SHP77 (cell line): ENCODE results near the gene FCHO2.
"Not testable (repeated sequence)": the region's sequence is repeated elsewhere in the genome, so short reads cannot be mapped to it uniquely, and the experiment has no call there.

Experiments used
- DNase-seq, 2 experiments: peaks; one replicate each; lab custom pipeline; 2025; lab: John Stamatoyannopoulos, UW

Gene FCHO2

DNA sequence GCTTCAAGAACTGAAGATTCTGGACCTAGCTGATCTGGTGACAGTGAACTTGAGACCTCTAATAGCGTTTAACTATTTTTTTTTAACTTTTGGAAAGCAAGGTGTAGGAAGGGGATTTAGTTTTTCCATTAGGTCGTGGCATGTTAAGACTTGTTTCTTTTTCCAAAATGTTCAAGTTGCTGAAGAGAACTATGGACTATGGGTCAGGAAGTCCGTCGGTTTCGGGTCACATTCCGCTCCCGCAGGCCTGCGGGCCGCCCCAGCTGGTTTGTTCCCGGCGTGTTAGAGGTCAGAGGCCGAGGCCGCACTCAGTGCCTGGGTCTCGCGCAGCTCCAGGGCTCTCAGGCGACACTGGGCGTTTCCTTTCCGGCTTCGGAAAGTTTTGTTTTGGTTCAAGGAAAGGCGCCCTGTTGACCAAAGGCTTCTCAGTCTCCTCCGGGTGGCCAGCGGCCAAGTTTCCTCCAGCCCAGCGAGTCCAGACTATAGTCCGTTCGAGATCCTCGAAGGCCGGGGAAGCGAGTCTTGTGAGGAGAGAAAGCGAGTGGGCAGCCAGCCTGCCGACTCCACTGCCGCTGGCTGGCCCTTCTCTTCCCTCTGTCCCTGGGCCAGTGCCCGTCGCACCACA is 586 bp upstream of the FCHO2 start:
- peak in 1 of 2 experiments; percentile 65 for DNase-seq

DNA sequence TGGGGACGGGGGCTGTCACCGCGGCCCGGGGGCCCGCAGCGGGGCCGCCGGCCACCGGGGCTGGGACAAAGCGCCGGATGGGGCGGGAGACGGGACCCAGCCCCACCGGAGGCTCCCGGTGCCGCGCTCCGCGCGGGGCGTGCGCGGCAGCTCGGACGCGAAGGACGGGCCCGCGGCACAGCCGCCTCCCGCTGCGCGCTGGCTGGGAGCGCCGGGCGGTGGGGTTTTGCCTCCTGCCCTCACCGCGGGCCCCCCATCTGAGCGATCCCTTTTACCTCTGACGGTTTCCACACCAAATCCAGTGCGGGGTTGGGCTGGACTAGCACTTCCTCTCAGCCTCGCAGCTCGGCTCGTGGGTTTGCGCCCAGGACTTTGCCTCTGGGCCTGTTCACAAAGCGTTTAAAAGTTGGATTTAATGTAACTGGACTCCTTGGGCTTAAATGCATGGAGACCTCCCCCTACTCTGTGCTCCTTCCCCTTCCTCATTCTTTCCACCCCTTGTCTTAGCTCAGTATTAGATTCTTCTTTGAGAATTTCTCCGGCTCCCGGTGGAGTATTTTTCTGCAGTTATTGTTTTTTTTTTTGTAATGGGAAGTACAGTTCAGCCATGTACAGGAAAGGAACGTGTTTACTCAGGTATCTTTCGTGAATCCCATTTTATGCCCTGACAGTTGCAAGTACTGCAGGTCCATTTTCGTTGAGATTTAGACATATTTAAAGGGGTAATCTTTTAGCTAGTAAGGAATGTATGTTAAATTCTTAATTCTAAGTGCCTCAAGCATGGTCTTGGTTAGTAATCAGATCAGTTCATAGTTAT is 691 bp downstream of the FCHO2 start:
- peak; percentile 4 to 26 for DNase-seq

DNA sequence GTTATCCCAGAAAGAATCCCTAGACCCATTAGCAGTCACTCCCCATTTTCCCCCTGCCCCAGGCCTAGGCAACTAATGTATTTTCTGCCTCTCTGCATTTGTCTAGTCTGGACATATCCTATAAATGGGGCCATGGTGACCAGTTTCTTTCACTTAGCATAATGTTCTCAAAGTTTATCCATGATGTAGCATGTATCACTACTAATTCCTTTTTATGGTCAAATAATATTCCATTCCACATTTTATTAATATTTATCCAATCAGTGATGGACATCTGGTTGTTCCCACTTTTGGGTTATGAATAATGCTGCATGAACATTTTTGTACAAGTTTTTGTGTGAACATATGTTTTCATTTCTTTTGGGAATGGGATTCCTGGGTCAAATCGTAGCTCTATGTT is 1.5 kb downstream of the FCHO2 start:
- no peak for DNase-seq

DNA sequence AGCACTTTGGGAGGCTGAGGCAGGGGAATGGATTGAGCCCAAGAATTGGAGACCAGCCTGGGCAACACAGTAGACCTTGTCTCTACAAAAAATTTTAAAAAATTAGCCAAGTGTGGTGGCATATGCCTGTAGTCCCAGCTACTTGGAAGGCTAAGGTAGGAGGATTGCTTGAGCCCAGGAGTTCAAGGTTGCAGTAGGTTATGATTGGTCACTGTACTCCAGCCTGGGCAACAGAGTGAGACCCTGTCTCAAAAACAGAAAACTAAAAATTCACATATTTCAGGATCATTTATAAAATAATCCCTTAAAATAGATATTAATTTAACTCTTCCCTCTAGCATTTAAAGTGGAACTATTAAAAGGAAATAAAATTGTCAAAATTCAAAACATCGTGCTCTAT is 3.4 kb downstream of the FCHO2 start:
- DNase-seq: no peak

DNA sequence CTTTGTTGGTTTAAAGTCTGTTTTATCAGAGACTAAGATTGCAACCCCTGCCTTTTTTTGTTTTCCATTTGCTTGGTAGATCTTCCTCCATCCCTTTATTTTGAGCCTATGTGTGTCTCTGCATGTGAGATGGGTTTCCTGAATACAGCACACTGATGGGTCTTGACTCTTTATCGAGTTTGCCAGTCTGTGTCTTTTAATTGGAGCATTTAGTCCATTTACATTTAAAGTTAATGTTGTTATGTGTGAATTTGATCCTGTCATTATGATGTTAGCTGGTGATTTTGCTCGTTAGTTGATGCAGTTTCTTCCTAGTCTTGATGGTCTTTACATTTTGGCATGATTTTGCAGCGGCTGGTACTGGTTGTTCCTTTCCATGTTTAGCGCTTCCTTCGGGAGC is 18.6 kb downstream of the FCHO2 start:
- DNase-seq: not testable (repeated sequence)

DNA sequence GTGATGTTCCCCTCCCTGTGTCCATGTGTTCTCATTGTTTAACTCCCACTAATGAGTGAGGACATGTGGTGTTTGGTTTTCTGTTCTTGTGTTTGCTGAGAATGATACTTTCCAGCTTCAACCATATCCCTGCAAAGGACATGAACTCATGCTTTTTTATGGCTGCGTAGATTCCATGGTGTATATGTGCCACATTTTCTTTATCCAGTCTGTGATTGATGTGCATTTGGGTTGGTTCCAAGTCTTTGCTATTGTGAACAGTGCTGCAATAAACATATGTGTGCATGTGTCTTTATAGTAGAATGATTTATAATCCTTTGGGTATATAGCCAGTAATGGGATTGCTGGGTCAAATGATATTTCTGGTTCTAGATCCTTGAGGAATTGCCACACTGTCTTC is 21.0 kb downstream of the FCHO2 start:
- DNase-seq: peak; percentile 40 to 55

DNA sequence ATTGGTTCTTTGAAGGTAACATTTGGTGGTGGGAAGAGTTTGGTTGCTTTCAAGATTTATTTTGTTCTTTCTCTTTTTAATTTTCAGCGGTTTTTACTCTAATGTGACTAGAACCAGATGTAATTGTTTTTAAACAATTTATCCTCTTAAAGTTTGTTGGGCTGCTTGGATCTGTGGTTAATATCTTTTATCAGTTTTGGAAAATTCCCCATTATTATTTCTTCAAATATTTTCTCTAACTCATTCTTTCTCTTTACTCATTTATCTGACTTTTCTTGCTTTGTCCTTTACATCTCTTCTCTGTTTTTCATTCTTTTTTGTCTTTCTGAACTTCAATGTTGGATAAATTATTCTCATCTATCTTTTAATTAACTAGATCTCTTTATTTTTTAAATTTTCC is 29.9 kb downstream of the FCHO2 start:
- no peak for DNase-seq

DNA sequence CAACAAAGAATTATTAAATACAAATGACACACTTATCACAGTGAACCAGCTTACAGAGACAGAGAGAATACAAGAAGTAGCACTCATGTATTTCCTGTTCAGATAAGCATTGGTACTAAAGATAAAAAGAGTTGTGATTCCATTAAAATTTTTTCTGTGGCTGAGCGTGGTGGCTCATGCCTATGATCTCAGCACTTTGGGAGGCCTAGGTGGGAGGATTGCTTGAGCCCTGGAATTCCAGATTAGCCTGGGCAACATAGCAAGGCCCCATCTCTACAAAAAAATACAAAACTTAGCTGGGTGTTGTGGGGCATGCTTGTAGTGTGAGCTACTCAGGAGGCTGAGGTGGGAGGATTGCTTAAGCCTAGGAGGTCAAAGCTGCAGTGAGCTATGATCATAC is 32.9 kb downstream of the FCHO2 start:
- no peak for DNase-seq

DNA sequence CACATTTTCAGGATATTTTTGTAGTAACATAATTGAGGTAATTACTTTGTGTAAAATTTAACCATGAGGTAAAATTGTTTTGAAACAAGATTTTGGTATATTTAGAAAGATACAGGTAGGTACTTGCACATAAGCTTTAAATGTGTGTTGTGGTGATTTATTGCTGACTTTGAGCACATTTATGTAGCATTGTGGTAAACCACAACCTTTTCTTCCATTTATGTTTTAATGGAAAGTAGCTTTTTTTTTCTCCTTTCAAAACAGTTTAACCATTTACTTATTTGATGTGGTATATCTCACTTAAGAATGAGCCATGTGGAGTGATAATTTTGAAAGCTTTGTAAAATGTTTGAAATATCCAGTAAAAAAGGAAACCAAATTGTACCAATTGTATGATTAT is 35.6 kb downstream of the FCHO2 start:
- DNase-seq: no peak

DNA sequence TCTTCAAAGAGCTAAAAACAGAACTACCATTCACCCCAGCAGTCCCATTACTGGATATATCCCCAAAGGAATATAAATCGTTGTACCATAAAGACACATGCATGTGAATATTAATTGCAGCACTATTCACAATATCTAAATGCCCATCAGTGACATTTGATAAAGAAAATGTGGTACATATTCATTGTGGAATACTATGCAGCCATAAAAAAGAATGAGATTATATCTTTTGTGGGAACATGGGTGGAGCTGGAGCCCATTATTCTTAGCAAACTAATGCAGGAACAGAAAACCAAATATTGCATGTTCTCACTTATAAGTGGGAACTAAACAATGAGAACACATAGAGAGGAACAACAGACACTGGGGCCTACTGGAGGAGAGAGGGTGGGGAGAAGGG is 38.7 kb downstream of the FCHO2 start:
- DNase-seq: no peak

DNA sequence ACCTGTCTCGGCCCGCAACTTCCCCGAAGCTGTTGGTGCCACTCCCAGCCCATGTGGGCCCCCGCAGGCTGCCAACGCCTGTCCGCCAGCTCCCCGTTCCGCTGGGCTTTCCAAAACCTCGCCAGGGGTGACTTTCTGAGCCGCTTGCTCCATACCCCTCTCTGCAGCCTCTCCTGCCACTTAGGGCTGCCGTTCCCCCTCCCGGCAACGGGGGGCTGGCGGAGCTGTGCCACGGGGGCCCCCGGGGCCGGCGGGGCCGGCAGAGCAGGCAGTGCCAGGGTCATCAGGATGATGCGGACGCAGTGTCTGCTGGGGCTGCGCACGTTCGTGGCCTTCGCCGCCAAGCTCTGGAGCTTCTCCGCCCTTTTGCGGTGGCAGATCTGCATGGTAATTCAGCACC is 40.8 kb downstream of the FCHO2 start:
- DNase-seq: no peak

DNA sequence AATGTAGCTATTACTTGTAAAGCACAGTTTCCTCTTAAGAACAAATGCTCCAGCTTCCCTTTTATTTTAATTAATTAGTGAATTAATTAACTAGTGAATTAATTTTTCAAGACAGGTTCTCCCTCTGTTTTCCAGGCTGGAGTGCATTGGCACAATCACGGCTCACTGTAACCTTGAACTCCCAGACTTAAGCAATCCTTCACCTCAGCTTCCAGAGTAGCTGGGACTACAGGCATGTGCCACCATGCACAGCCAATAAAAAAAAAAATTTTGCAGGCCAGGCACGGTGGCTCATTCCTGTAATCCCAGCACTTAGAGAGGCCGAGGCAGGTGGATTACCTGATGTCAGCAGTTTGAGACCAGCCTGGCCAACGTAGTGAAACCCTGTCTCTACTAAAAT is 44.1 kb downstream of the FCHO2 start:
- no peak for DNase-seq

DNA sequence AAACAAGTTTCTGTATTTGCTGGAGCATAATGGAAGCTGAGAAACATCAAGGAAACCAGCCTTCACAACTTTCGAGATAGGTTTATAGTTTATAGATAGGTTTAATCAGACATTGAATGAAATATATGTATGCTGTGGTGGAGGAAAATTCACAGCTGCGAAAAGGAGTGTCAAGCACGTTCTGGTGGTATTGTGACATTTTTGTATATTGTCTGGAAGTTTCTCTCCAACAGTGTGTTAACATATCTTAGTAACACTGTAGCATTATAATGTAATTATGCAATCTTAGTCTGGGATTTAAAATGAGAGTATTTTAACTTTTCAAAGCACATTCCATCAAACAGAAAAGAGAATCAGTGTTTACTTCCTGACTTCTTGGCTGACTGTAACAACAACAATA is 50.0 kb downstream of the FCHO2 start:
- DNase-seq: no peak

DNA sequence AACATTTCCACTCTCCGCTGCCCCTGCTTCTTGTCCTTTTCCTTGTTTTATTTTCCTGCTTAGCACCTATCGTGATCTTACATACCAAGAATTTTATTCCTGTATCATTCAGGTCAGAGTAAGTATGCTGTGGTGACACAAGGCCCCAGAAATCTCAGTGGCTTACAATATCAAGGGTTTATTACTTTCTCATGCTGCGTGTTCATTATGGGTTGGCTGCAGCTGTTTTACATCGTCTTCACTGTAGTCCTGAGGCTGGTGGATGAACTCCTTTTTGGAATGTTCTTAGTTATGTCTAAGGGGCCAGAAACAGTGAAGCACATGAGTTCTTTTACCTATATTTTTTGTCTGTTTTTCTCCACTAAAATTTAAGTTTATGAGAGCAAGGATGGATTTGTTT is 51.2 kb downstream of the FCHO2 start:
- DNase-seq: no peak

DNA sequence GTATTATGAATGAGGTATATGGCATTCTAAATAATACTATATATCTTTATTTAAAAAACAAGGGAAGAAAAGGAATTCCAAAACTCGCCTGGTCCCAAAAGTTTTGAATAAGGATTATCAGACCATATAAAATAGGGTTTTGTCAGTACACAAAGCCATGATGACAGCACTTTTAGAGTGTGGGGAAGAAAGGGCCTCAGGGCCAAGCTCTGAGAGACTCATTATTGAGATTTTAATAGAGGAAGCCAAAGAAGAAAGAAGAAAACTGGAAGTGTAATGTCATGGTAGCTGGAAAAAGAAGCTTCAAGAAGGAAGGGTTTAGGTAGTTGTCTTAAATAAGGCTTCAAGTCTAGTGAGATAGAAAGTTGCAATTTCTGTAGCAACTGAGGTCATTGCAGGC is 53.0 kb downstream of the FCHO2 start:
- no peak for DNase-seq

DNA sequence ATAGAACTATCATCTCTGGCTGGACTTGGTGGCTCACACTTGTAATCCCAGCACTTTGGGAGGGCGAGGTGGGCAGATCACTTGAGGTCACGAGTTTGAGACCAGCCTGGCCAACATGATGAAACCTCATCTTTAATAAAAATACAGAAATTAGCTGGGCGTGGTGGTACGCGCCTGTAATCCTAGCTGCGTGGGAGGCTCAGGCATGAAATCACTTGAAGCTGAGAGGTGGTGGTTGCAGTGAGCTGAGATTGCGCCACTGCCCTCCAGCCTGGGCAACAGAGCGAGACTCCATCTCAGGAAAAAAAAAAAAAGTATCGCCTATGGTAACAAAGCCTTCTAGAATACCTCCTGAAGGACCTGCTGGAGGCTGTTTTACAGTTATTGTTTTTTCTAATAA is 55.8 kb downstream of the FCHO2 start:
- not testable (repeated sequence) for DNase-seq

DNA sequence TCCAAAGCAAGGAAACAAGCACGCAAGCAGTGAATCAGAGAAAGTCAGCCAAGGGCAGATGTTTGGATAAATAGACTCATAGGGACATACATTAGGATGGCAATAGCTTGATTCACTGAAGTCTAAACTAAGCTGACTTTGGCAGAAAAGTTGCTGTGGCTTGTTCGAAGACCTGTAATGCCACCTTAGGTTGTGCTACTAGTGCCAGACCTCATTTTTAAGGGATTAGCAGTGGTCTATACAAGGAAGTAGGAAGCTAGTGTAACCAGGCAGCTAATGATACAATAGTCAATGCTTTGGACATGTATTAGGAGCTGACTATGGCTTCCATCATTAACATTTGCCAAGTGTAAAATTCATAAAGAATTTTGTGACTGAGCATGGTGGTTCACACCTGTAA is 63.1 kb downstream of the FCHO2 start:
- DNase-seq: no peak

DNA sequence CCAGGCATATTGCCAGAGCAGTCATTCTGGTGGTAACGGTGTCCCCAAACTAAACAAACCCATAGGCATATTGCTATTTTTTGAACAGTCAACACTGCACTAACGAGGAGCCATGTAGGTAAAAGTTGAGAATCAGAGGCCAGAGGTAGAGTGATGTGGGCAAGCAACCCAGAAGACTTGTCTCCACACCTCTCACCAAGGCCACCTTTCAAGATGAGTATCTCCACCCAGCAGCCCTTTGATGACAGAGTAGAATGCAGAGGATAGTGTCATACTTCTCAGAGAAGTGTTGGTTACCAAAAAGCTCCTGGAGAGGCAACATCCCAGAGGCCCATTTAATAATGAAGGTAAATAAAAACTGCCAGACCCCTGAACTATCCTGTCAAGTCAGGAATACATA is 63.9 kb downstream of the FCHO2 start:
- no peak for DNase-seq

DNA sequence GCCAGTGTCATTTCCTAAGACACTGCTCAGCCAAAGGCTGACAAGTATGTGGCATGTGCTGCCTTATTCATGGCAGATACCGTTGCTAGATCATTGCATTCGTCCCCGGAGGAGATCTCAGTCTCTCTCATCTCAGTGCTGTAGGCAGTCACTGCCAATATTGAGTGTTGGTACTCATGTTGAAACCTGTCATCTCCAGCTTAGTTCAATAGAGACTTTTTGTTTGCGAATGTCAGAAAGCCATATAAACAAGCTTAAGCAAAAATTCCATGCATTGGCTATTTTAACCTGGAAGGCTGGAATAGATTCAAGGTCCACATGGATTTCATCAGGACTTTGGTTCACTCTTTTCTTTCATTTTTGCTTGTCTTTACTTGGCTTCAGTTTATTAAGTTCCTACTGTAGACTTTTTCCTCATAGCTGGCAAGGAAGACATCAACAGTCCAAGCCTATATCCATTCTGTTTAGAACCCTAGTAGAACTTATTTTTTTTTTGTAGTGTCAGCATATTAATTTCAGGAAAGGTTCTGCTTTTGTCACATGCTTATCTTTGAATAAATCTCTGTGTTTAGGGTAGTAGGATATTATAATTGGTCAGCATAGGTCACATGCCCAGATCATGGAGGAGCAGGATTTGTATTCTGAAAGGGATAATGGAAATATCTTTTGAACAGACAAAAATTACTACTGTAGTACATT is 66.8 kb downstream of the FCHO2 start:
- DNase-seq: no peak

DNA sequence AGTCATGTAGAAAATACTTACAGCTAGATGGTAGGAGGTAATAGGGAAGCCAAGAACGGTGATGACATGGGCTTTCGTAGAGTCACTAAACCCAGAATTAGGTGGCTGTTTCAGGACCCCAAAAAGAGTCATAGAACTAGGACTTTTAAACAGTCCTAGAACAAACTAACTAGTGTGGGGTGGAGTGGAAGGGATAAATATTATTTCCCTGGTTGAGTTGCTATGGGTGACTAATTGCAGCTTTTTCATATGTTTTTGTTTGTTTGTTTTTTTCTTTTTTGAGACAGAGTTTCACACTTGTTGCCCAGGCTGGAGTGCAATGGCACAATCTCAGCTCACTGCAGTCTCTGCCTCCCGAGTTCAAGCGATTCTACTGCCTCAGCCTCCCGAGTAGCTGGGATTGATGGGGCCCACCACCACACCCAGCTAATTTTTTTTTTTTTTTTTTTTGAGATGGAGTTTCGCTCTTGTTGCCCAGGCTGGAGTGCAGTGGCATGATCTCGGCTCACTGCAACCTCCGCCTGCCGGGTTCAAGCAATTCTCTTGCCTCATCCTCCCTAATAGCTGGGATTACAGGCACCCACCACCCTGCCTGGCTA is 69.2 kb downstream of the FCHO2 start:
- not testable (repeated sequence) for DNase-seq

DNA sequence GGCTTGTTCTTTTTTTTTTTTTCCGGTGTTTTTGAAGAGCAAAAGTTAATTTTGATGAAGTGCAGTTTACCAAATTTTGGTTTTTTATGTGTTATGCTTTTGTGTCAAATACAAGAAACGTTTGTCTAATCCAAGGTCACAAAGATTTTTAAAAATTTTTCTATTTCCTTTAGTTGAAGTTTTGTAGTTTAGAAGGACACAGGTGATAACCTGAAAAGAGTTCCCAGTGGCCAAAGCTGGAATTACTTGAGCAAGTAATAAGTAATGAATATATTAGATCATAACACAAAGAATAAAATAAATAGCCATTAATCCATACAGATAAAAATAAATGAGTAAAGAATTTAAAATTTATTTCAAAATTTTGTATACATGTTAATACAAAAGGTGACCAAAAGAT is 71.5 kb downstream of the FCHO2 start:
- no peak for DNase-seq

DNA sequence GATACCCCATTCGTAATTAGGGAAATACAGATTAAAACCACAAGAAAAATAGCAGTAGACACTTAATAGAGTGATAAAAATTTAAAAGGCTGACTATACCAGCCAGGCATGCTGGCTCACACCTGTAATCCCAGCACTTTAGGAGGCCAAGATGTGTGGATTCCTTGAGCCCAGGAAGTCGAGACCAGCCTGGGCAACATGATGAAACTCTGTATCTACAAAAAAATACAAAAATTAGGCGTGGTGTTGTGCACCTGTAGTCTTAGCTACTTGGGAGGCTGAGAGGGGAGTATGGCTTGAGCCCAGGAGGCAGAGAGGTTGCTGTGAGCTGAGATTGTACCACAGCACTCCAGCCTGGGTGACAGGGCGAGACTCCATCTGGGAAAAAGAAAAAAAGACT is 72.0 kb downstream of the FCHO2 start:
- DNase-seq: no peak
